ENCODE results near the gene MTRF1.
A peak's percentile ranks its signal among the peaks of the same experiment; 100 is the strongest.

DNA sequence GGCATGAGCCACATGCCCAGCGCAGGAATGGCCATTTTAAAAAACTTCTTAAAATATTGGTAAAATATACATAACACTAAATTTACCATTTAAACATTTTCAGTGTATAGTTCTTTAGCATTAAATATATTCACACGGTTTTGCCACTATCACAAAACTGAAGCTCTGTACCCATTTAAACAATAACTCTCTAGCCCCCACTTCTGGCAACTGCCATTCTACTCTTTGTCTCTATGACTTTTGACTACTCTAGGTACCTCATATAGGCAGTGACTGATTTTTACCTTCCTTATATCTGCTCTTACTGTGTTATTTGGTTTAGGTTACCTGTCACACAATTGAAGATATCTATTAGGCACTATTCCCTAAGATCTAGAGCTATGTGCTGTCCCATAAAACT lies 66.8 kb downstream of the MTRF1 start:
- no peak for TF ChIP-seq POLR2A (IDR thresholded peaks at IDR 0.05; ENCODE audit: borderline replicate concordance, extremely low read depth, insufficient read depth, insufficient read length)
- TF ChIP-seq ZNF274 (IDR thresholded peaks at IDR 0.05; ENCODE audit: low read depth, low read length): no peak
- TF ChIP-seq POLR2AphosphoS5 (IDR thresholded peaks at IDR 0.05; ENCODE audit: low read depth, low read length): no peak
- TF ChIP-seq, protein P1, sequence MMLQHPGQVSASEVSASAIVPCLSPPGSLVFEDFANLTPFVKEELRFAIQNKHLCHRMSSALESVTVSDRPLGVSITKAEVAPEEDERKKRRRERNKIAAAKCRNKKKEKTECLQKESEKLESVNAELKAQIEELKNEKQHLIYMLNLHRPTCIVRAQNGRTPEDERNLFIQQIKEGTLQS (IDR thresholded peaks at IDR 0.05): no peak
- TF ChIP-seq, protein P2, sequence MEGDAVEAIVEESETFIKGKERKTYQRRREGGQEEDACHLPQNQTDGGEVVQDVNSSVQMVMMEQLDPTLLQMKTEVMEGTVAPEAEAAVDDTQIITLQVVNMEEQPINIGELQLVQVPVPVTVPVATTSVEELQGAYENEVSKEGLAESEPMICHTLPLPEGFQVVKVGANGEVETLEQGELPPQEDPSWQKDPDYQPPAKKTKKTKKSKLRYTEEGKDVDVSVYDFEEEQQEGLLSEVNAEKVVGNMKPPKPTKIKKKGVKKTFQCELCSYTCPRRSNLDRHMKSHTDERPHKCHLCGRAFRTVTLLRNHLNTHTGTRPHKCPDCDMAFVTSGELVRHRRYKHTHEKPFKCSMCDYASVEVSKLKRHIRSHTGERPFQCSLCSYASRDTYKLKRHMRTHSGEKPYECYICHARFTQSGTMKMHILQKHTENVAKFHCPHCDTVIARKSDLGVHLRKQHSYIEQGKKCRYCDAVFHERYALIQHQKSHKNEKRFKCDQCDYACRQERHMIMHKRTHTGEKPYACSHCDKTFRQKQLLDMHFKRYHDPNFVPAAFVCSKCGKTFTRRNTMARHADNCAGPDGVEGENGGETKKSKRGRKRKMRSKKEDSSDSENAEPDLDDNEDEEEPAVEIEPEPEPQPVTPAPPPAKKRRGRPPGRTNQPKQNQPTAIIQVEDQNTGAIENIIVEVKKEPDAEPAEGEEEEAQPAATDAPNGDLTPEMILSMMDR (IDR thresholded peaks at IDR 0.05 in 2 of 3, conservative IDR thresholded peaks at IDR 0.05 in 1 of 3; ENCODE audit: borderline replicate concordance in 1 of 3, insufficient read depth in 1 of 3, low read depth in 2 of 3, low read length in 2 of 3): peak in 2 of 3 experiments; percentile 20 to 36; a peak in 1 of 6 replicates
- no peak for TF ChIP-seq SRF (IDR thresholded peaks at IDR 0.05; ENCODE audit: low read depth)
- TF ChIP-seq EZH2 (IDR thresholded peaks at IDR 0.05): no peak
